HEK293T (cell line): ENCODE measurements around the gene COLQ.

Experiments used
- CTCF ChIA-PET: fragments of 350-600 bp; formaldehyde crosslinking; extraction: SDS; loops from one replicate; lab custom pipeline; 2021; ENCODE audit warnings: antibody characterized with exemption, inconsistent platforms; lab: Yijun Ruan, JAX
- POLR2A ChIA-PET: fragments of 350-600 bp; formaldehyde crosslinking; extraction: SDS; loops from one replicate; lab custom pipeline; 2020; ENCODE audit warnings: antibody characterized with exemption, inconsistent platforms; lab: Yijun Ruan, JAX
- DNase-seq: peaks from one replicate; pipeline ENCODE4 v3.0.0; 2012; ENCODE audit warnings: mixed read lengths; ENCODE audit errors: extremely low spot score
- ARNT ChIP-seq: fragments of 450-650 bp; IDR thresholded peaks from 2 replicates; pipeline ENCODE4 v1.6.1; 2017; ENCODE audit warnings: mild to moderate bottlenecking
- BHLHE40 ChIP-seq: fragments of 450-650 bp; IDR thresholded peaks from 2 replicates; pipeline ENCODE4 v1.6.1; 2016; ENCODE audit warnings: mild to moderate bottlenecking, moderate library complexity, borderline replicate concordance
- CTBP1 ChIP-seq: fragments of 450-650 bp; IDR thresholded peaks from 2 replicates; pipeline ENCODE4 v1.6.1; 2016; ENCODE audit warnings: borderline replicate concordance
- ELF4 ChIP-seq: fragments of 450-650 bp; IDR thresholded peaks from 2 replicates; pipeline ENCODE4 v1.6.1; 2017; ENCODE audit warnings: antibody characterized with exemption
- FOXK2 ChIP-seq: fragments of 450-650 bp; IDR thresholded peaks from 2 replicates; pipeline ENCODE4 v1.6.1; 2016; ENCODE audit warnings: mild to moderate bottlenecking
- FOXM1 ChIP-seq: fragments of 450-650 bp; IDR thresholded peaks from 2 replicates; pipeline ENCODE4 v1.6.1; 2017; ENCODE audit warnings: mild to moderate bottlenecking, borderline replicate concordance
- HDGF ChIP-seq: fragments of 450-650 bp; IDR thresholded peaks from 2 replicates; pipeline ENCODE4 v1.6.1; 2017; ENCODE audit warnings: antibody characterized with exemption, borderline replicate concordance
- L3MBTL2 ChIP-seq: fragments of 450-650 bp; conservative IDR thresholded peaks from 2 replicates; pipeline ENCODE4 v1.6.1; 2016; ENCODE audit warnings: mild to moderate bottlenecking
- LEF1 ChIP-seq: fragments of 450-650 bp; IDR thresholded peaks from 2 replicates; pipeline ENCODE4 v1.6.1; 2017; ENCODE audit warnings: mild to moderate bottlenecking, borderline replicate concordance
- NFRKB ChIP-seq: fragments of 450-650 bp; IDR thresholded peaks from 2 replicates; pipeline ENCODE4 v1.6.1; 2016; ENCODE audit warnings: mild to moderate bottlenecking, moderate library complexity
- SP1 ChIP-seq: fragments of 450-650 bp; IDR thresholded peaks from 2 replicates; pipeline ENCODE4 v1.6.1; 2017
- SUZ12 ChIP-seq: fragments of 450-650 bp; IDR thresholded peaks from 2 replicates; pipeline ENCODE4 v1.6.1; 2016; ENCODE audit warnings: mild to moderate bottlenecking
- TARDBP ChIP-seq: fragments of 450-650 bp; IDR thresholded peaks from 2 replicates; pipeline ENCODE4 v1.6.1; 2016
- ZNF384 ChIP-seq: fragments of 450-650 bp; IDR thresholded peaks from 2 replicates; pipeline ENCODE4 v1.6.1; 2016
- TF ChIP-seq, protein P1 (sequence below): fragments of 450-650 bp; IDR thresholded peaks from 2 replicates; pipeline ENCODE4 v1.6.1; 2016

COLQ gene

GRCh38 chr3:15513810-15514662, 7.5 kb downstream of the COLQ start:
- TF ChIP-seq TARDBP, result no peak
- TF ChIP-seq, protein P1, sequence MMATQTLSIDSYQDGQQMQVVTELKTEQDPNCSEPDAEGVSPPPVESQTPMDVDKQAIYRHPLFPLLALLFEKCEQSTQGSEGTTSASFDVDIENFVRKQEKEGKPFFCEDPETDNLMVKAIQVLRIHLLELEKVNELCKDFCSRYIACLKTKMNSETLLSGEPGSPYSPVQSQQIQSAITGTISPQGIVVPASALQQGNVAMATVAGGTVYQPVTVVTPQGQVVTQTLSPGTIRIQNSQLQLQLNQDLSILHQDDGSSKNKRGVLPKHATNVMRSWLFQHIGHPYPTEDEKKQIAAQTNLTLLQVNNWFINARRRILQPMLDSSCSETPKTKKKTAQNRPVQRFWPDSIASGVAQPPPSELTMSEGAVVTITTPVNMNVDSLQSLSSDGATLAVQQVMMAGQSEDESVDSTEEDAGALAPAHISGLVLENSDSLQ, result 0 out of 2 replicates have a peak, but pooled peaks have one; percentile 6
- POLR2A ChIA-PET, result no interaction called here
- CTCF ChIA-PET, result interaction anchor here (0.7 kb wide), 1 partner anchor 932 kb away, joined by 3 read pairs; no protein-coding TSS in a partner anchor
- DNase-seq, result no peak

GRCh38 chr3:15513116-15513515, 8.4 kb downstream of the COLQ start:
- ChIA-PET POLR2A (no interaction called here), CTCF (no interaction called here)

GRCh38 chr3:15512166-15512565, 9.3 kb downstream of the COLQ start:
- DNase-seq, result no peak
- CTCF ChIA-PET, result no interaction called here
- no peak for TF ChIP-seq ELF4
- no peak for TF ChIP-seq FOXM1
- no peak for TF ChIP-seq SUZ12
- no peak for TF ChIP-seq TARDBP
- TF ChIP-seq L3MBTL2, result no peak
- POLR2A ChIA-PET, result no interaction called here

More at GRCh38 chr3:15513116-15513515, 8.4 kb downstream of the COLQ start:
- no peak for TF ChIP-seq SUZ12
- TF ChIP-seq HDGF, result no peak
- TF ChIP-seq BHLHE40, result no peak
- no peak for TF ChIP-seq LEF1
- DNase-seq, result no peak

DNA sequence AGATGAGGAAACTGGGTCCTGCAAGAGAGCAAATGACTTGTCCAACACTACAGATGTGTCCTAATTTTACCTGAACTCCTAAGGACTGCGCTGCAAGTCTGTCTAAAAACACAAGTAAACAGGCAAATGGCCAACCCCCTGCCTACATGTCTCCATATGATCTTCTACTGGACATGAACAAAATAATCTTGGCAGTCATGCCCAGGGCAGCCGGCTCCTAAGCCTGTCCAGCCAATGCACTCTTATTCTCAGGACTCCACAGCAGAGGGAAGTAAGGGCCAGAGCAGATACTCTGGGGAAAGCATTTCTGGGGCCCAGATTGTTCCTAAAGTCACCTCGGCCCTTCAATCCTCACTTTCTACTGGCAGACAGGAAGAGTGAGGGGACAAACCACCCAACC, 10.3 kb downstream of the COLQ start:
- TF ChIP-seq SP1, result no peak
- no peak for TF ChIP-seq ELF4
- TF ChIP-seq ZNF384, result no peak
- no peak for TF ChIP-seq CTBP1
- no peak for TF ChIP-seq NFRKB
- TF ChIP-seq ARNT, result no peak
- no peak for TF ChIP-seq BHLHE40
- CTCF ChIA-PET, result no interaction called here
- no peak for DNase-seq
- POLR2A ChIA-PET, result no interaction called here

GRCh38 chr3:15510493-15510892, 11.0 kb downstream of the COLQ start:
- TF ChIP-seq HDGF (no peak), ZNF384 (no peak)
- TF ChIP-seq, protein P1, result no peak
- DNase-seq, result no peak
- POLR2A ChIA-PET, result no interaction called here
- CTCF ChIA-PET, result no interaction called here

GRCh38 chr3:15506571-15506970, 14.9 kb downstream of the COLQ start:
- TF ChIP-seq NFRKB (no peak), CTBP1 (no peak), FOXK2 (no peak), BHLHE40 (no peak), ELF4 (no peak), SP1 (no peak), ARNT (no peak), L3MBTL2 (no peak), LEF1 (no peak), HDGF (no peak), ZNF384 (no peak), SUZ12 (no peak), FOXM1 (no peak)
- TF ChIP-seq, protein P1, result no peak
- no peak for DNase-seq
- POLR2A ChIA-PET, result no interaction called here
- CTCF ChIA-PET, result no interaction called here

DNA sequence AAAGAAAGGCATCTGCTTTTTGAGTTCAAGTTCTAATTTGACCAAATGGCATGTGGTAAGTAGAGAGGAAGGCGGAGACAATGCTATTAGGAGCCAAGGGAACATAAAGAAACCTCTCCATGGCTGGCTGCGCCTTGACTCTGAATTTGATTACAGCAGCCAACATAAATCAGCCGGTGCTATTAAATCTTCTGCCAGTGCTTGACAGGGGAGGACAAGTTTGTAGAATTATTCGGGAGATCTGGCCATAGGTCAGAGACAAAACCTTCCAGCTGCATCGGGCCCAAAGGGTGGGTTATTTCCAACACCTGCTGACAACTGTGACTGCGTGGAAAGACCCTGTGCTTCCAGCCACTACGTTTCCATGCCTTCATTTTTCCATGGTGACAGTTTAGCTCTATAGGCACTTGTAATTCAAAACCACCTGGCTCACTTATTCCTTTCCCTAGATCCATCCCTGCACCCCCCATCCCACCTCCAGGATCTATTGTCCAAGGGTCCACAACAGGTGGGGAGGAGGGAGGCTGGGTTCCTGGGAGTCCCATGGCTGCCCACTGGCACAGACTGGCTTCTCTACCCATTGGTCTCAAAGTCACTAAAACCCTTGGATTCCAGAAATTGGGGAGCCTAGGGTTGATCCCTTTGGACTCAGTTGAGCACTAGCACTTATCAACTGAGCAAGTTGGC, 15.9 kb downstream of the COLQ start:
- DNase-seq, result no peak
- no peak for TF ChIP-seq HDGF
- TF ChIP-seq, protein P1, result peak; percentile 2; the same call in 1 of the 2 replicates
- ChIA-PET CTCF (no interaction called here), POLR2A (no interaction called here)
